Fibroblast of lung (primary cell): Measurements from ENCODE around the gene MMP1. TPM values are rescaled to one million over a fixed set of nuclear protein-coding genes. Genes with fewer than 3 reads are reported as not detected.

Experiments used
- DNase-seq, 2 donors: peaks; one replicate each; pipeline versions ENCODE4 v3.0.0 to v3.0.0-alpha.2; 2010; ENCODE audit warnings: low read depth in 2 of 2
- H2AFZ ChIP-seq: 2 replicates; pipeline ENCODE4 v1.5.1; 2012; ENCODE audit warnings: low read length, control low read depth, inconsistent platforms
- H3K27ac ChIP-seq: 2 replicates; pipeline ENCODE4 v1.5.1; 2011; ENCODE audit warnings: low read length, control low read depth; ENCODE audit not compliant: insufficient read depth
- H3K27me3 ChIP-seq: 2 replicates; pipeline ENCODE4 v1.5.1; 2011; ENCODE audit warnings: mild to moderate bottlenecking, low read length; ENCODE audit not compliant: control insufficient read depth, insufficient read depth
- H3K36me3 ChIP-seq: 2 replicates; pipeline ENCODE4 v1.5.1; 2011; ENCODE audit warnings: low read length; ENCODE audit not compliant: control insufficient read depth, insufficient read depth
- H3K4me1 ChIP-seq: 2 replicates; pipeline ENCODE4 v1.5.1; 2011; ENCODE audit warnings: low read length; ENCODE audit not compliant: control insufficient read depth, insufficient read depth; ENCODE audit errors: extremely low read depth
- H3K4me2 ChIP-seq: 2 replicates; pipeline ENCODE4 v1.5.1; 2011; ENCODE audit warnings: low read length, control low read depth; ENCODE audit not compliant: insufficient read depth; ENCODE audit errors: extremely low read depth
- H3K4me3 ChIP-seq, 4 experiments: fragments of 200-600 bp in 1 of 4; sonication (generic) in 1 of 4; replicated peaks in 1 of 4; 2 replicates each; pipeline ENCODE4 v1.5.1; 2011 to 2016; ENCODE audit warnings: low read length in 4 of 4, low read depth in 3 of 4, mild to moderate bottlenecking in 3 of 4, control low read depth in 2 of 4, inconsistent platforms in 1 of 4, mixed read lengths in 1 of 4; ENCODE audit not compliant: insufficient read depth in 1 of 4; ENCODE audit errors: control extremely low read depth in 1 of 4
- H3K79me2 ChIP-seq: 2 replicates; pipeline ENCODE4 v1.5.1; 2012; ENCODE audit warnings: mild to moderate bottlenecking, low read length, inconsistent platforms; ENCODE audit not compliant: control insufficient read depth, insufficient read depth
- H3K9ac ChIP-seq: 2 replicates; pipeline ENCODE4 v1.5.1; 2011; ENCODE audit warnings: mild to moderate bottlenecking, low read length, control low read depth; ENCODE audit not compliant: insufficient read depth
- H3K9me3 ChIP-seq: 2 replicates; pipeline ENCODE4 v1.5.1; 2012; ENCODE audit warnings: low read depth, low read length; ENCODE audit not compliant: control insufficient read depth, insufficient read depth
- H4K20me1 ChIP-seq: 2 replicates; pipeline ENCODE4 v1.5.1; 2011; ENCODE audit warnings: low read length; ENCODE audit not compliant: control insufficient read depth, insufficient read depth; ENCODE audit errors: extremely low read depth
- EZH2 ChIP-seq: IDR thresholded peaks from 2 replicates; pipeline ENCODE4 v1.5.1; 2012; ENCODE audit warnings: low read length, control low read depth, mild to moderate bottlenecking; ENCODE audit errors: missing control alignments
- polyA plus RNA-seq, 2 donors: library from polyadenylated mRNA; depleted of rRNA in 1 of 2; stranded (reverse) in 1 of 2; unstranded in 1 of 2; fragments of >200 nt; gene quantifications; 2 replicates each; pipeline ENCODE4 v1.2.1, GENCODE V29; 2011 to 2012; ENCODE audit warnings: missing spikeins in 1 of 2
- total RNA-seq: library from RNA; depleted of rRNA; stranded (reverse); fragments of >200 nt; gene quantifications from 2 replicates; pipeline ENCODE4 v1.2.1, GENCODE V29; 2014
- TF ChIP-seq, protein P1 (sequence below), 2 donors: IDR thresholded peaks in 1 of 2; conservative IDR thresholded peaks in 1 of 2; 1 replicate in 1 of 2; 2 replicates in 1 of 2; pipeline ENCODE4 v1.5.1; 2011 to 2012; ENCODE audit warnings: low read length in 2 of 2, control low read depth in 1 of 2, inconsistent platforms in 1 of 2, low read depth in 1 of 2, mild to moderate bottlenecking in 1 of 2

The MMP1 gene
- total and polyA plus RNA-seq, 2 donors (not counting 1 experiment from before 2014, with no cell fraction given): 40.5 to 489 TPM

DNA sequence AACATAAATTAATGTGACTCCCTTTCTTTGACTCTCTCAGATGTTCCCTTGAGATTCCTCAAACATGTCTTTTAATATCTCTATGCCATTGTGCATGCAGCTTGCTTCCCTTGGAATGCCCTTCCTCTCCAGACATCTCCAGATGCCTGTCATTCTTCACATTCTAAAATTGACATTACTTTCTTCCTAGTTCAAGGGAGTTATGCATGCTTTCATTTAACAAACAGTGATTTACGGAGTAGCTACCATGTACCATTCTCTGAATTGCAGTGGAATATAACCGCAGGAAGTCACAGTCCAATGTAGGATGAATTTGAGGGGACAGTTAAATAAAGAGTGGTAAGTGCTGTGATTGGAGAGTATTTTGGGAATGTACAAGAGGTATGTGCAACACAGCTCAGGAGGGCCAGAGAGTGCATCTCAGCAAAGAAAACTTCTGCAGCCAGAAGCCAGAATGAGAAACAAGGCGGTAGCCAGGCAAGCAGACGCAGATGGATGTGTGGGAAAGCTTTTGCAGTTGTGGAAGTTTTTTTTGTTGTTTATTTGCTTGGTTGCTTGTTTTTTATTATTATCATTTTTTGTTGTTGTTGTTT is 36.2 kb downstream of the MMP1 start:
- Histone ChIP-seq H3K79me2 (no peaks in the 10 kb centered on the region), H3K9ac (no peak overlapping the region), H3K27ac (no peak overlapping the region), H3K9me3 (no peaks in the 10 kb centered on the region), H3K27me3 (no peaks in the 10 kb centered on the region), H2AFZ (no peak overlapping the region), H3K4me1 (peaks cover 16% of the 10 kb centered on the region), H3K4me3 (no peak overlapping the region), H4K20me1 (no peaks in the 10 kb centered on the region), H3K4me2 (no peak overlapping the region), H3K36me3 (no peaks in the 10 kb centered on the region)
- peak in 1 of 2 donors; percentile 67 for DNase-seq
- no peak for TF ChIP-seq EZH2
- TF ChIP-seq, protein P1, sequence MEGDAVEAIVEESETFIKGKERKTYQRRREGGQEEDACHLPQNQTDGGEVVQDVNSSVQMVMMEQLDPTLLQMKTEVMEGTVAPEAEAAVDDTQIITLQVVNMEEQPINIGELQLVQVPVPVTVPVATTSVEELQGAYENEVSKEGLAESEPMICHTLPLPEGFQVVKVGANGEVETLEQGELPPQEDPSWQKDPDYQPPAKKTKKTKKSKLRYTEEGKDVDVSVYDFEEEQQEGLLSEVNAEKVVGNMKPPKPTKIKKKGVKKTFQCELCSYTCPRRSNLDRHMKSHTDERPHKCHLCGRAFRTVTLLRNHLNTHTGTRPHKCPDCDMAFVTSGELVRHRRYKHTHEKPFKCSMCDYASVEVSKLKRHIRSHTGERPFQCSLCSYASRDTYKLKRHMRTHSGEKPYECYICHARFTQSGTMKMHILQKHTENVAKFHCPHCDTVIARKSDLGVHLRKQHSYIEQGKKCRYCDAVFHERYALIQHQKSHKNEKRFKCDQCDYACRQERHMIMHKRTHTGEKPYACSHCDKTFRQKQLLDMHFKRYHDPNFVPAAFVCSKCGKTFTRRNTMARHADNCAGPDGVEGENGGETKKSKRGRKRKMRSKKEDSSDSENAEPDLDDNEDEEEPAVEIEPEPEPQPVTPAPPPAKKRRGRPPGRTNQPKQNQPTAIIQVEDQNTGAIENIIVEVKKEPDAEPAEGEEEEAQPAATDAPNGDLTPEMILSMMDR (conservative IDR thresholded peaks at IDR 0.05 in 1 of 2, IDR thresholded peaks at IDR 0.05 in 1 of 2; ENCODE audit: low read depth in 1 of 2, low read length in 2 of 2): no peak

DNA sequence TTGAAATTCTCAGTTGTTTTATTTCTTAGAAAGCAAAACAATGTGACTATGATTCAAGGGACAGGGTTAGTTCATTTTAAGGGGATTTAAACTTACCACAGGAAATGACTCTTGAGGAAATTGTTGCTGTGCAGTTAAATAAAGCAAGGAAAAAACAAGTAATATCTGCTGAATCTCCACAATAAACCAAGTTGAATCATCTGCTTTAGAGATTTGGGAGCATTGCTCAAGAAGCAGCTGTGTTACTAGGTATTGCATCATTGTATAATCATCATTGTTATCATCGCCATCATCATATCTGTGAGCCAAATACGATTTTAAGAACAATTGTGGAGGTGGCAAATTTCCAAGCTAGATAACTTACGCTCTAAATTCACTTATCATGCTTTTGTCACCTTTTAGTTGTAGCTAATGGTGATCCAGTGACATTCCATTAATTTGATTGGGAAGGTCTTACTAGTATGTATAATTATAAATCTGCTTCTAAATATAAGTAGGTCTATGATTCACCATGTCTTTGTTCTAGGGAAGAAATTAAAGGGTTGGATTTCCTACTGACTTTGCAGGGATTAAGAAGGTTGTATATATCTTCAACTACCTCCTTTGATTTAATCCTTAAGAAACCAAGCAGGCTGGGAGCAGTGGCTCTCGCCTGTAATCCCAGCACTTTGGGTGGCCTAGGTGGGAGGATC is 37.5 kb downstream of the MMP1 start:
- Histone ChIP-seq H3K9me3 (no peaks in the 10 kb centered on the region), H3K79me2 (no peaks in the 10 kb centered on the region), H3K4me1 (peaks cover 16% of the 10 kb centered on the region), H4K20me1 (no peaks in the 10 kb centered on the region), H2AFZ (no peak overlapping the region), H3K4me3 (no peak overlapping the region), H3K36me3 (no peaks in the 10 kb centered on the region), H3K27ac (peak overlapping the region; percentile 26), H3K27me3 (no peaks in the 10 kb centered on the region), H3K4me2 (peak overlapping the region; percentile 48), H3K9ac (no peak overlapping the region)
- peak; percentile 96 to 97 for DNase-seq
- TF ChIP-seq, protein P1 (conservative IDR thresholded peaks at IDR 0.05 in 1 of 2, IDR thresholded peaks at IDR 0.05 in 1 of 2; ENCODE audit: low read depth in 1 of 2, low read length in 2 of 2): no peak
- no peak for TF ChIP-seq EZH2

DNA sequence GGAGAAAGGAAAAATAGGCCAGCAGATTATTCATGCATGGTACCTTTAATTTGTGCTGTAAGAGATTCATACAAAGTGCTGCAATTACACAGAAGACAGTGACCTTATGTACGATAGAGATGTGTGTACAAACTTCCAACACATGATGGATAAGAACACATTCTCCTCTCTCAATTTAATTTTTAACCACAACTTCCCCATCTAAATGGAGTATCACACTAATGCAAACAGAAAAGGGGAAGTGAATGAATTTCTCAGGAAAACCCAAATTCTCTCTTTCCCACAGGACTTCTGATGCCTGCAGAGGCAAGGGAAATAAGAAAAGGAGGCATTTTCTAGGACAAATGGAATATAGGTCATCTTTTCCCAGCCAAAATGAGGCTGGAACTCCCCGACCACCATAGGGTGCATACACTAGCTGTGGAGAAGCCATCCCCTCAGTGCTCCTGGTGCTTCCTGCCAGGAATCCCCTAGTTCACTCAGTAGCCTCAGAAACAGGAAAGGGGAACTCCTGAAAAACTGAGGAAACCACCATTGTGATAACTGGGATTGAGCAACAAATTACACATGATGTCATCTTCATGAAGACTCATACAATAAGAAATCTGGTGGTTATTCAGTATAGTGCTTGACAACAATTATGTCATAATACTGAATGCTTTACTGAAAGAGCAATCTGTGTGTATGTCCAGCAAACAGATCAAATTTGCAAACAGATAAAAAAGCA is 40.0 kb downstream of the MMP1 start:
- H3K4me3 ChIP-seq: no peak overlapping the region
- H4K20me1 ChIP-seq: no peaks in the 10 kb centered on the region
- H3K36me3 ChIP-seq: no peaks in the 10 kb centered on the region
- DNase-seq: peak; percentile 69 to 72
- peaks cover 4% of the 10 kb centered on the region for H3K27me3 ChIP-seq
- H3K27ac ChIP-seq: no peak overlapping the region
- H3K9ac ChIP-seq: no peak overlapping the region
- H3K4me2 ChIP-seq: no peak overlapping the region
- H3K4me1 ChIP-seq: peaks cover 16% of the 10 kb centered on the region
- H3K79me2 ChIP-seq: no peaks in the 10 kb centered on the region
- no peak for TF ChIP-seq EZH2
- H3K9me3 ChIP-seq: no peaks in the 10 kb centered on the region
- no peak overlapping the region for H2AFZ ChIP-seq
